Pancreas (tissue), 10 donors: ENCODE results near the gene SCAMP3. TPM values are rescaled to one million over a fixed set of nuclear protein-coding genes. Genes with fewer than 3 reads are reported as not detected.
"Not testable (repeated sequence)": the region's sequence is repeated elsewhere in the genome, so short reads cannot be mapped to it uniquely, and the experiment has no call there.

ENCODE experiments used
- ATAC-seq, 4 donors: fragments of 200-7000 bp; cut with Tn5 transposase; one replicate each; pipeline versions ENCODE4 v1.8.0 to v1.9.1; 2020; ENCODE audit warnings: mild to moderate bottlenecking in 4 of 4, moderate library complexity in 4 of 4
- DNase-seq, 6 donors: peaks; one replicate each; pipeline ENCODE4 v3.0.0-alpha.2; 2020
- FAIRE-seq: peaks from 2 replicates; lab custom pipeline; 2012; peaks lifted over from hg19 to GRCh38; lab: Jason Lieb, UNC
- H3K27ac ChIP-seq, 4 donors: fragments of 200-600 bp; sonication (generic); 1 replicate in 3 of 4; 2 replicates in 1 of 4; pipeline versions ENCODE4 v1.5.0 to v1.8.0; 2020
- H3K27me3 ChIP-seq, 4 donors: fragments of 200-600 bp; one replicate each; pipeline ENCODE4 v1.8.0; 2021
- H3K36me3 ChIP-seq, 3 donors: fragments of 200-600 bp; sonication (generic) in 1 of 3; one replicate each; pipeline versions ENCODE4 v1.5.0 to v1.8.0; 2020 to 2021
- H3K4me1 ChIP-seq, 3 donors: fragments of 200-600 bp; one replicate each; pipeline ENCODE4 v1.8.0; 2021
- H3K4me3 ChIP-seq, 4 donors: fragments of 200-600 bp; sonication (generic) in 2 of 4; one replicate each; pipeline versions ENCODE4 v1.5.0 to v1.8.0; 2020 to 2021
- H3K9me3 ChIP-seq, 4 donors: fragments of 200-600 bp; one replicate each; pipeline ENCODE4 v1.8.0; 2021
- CTCF ChIP-seq, 4 donors: fragments of 200-600 bp; sonication (generic) in 3 of 4; IDR thresholded peaks; one replicate each; pipeline versions ENCODE4 v1.5.0 to v1.8.0; 2021; ENCODE audit warnings: antibody characterized with exemption in 4 of 4
- WGBS, 2 donors: extraction: QIAGEN DNeasy Blood & Tissue Kit; methylation state at CpG; one replicate each; pipeline ENCODE4 v1.1.7; 2013; 5-methylcytosine and 5-hydroxymethylcytosine counted together
- intact Hi-C, 3 donors: fragments of 100-400 bp; cut with DNase I; formaldehyde crosslinking; loops; one replicate each; pipeline versions ENCODE4 v1.11.1 to v1.14.2; 2022
- polyA plus RNA-seq, 2 donors: library from polyadenylated mRNA; stranded (reverse); fragments of 200-250 nt; gene quantifications; one replicate each; pipeline ENCODE4 v1.2.3, GENCODE V29; 2013
- total RNA-seq, 6 donors: library from RNA; stranded (reverse); fragmentation: NEBNext Ultra II Directional in 4 of 6; extraction: Animal tissue kit (Norgen Biotek cat#: 25700) in 4 of 6; gene quantifications; one replicate each; pipeline versions ENCODE4 v1.2.1 to v1.2.4, GENCODE V29; 2021 to 2023
- donor health status: healthy with polysubstance abuse.
- donor health status: DM: no; HTN: no; CAD: no; lungs with moderate emphysema.
- donor health status: DM: no; HTN: no; CAD: no.
- donor health status: control.
- donor health status: control.
- donor health status: Bipolar disorder and iron deficiency.
- donor health status: DM: yes; HTN: yes; CAD: no.
- donor health status: DM: no; HTN: no; CAD: no.
- donor health status: DM: no; HTN: no; CAD: no.
- donor health status: DM: yes; HTN: yes; CAD: no.

Gene SCAMP3
- total and polyA plus RNA-seq, 8 donors: 25.1 to 55.5 (median 28.8) TPM

DNA sequence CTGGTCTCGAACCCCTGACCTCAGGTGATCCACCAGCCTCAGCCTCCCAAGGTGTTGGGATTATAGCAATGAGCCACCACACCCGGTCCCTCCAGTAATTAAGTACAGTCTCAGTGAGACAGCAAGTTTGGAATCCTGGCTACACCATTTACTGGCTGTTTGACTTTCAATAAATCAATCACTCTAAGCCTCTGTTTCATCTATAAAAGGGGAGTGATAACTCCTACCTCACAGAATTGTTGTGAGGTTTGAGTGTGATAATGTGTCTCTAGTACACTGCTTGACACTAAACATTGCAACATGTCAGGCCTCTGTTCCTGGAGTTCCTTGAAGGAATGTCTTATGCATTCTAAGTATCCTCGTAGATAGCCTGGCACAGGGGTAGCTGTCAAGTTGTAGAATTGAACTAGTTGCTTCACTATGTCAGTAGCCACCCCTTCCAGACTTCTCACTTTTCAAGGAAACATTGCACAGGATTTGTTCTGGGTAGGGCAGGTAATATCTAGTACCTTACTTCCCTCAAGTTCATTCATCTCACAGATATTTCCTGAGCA is 19.3 kb downstream of the SCAMP3 start:
- DNase-seq (no peak), FAIRE-seq (no peak), ATAC-seq (no peak)
- WGBS, 2 donors: 67 to 70% methylated on average over 3 of the region's 3 CpGs
- no peaks in the 10 kb centered on the region for H3K36me3 ChIP-seq
- TF ChIP-seq CTCF (IDR thresholded peaks at IDR 0.05): no peak
- H3K4me1 ChIP-seq: peaks cover 0 to 4% (median 0%) of the 10 kb centered on the region in 3 donors
- peak overlapping the region in 2 of 4 donors; percentile 59 to 66 for H3K4me3 ChIP-seq
- no peaks in the 10 kb centered on the region for H3K27me3 ChIP-seq
- no peaks in the 10 kb centered on the region for H3K9me3 ChIP-seq
- intact Hi-C loops: no loop called here
- no peak overlapping the region for H3K27ac ChIP-seq

GRCh38 chr1:155241841-155242264 is 20.3 kb downstream of the SCAMP3 start:
- 70 to 76% methylated on average over 4 of the region's 4 CpGs for WGBS, 2 donors
- no peak for TF ChIP-seq CTCF (IDR thresholded peaks at IDR 0.05)
- ATAC-seq: no peak

GRCh38 chr1:155241069-155241679 is 21.0 kb downstream of the SCAMP3 start:
- FAIRE-seq: no peak
- Histone ChIP-seq H3K27me3 (no peaks in the 10 kb centered on the region), H3K36me3 (no peaks in the 10 kb centered on the region), H3K9me3 (no peaks in the 10 kb centered on the region), H3K27ac (peak overlapping the region in 1 of 4 donors; percentile 11), H3K4me1 (peaks cover 0 to 4% (median 0%) of the 10 kb centered on the region in 3 donors), H3K4me3 (peak overlapping the region in 3 of 4 donors; percentile 8 to 39 (median 18))
- no peak for TF ChIP-seq CTCF (IDR thresholded peaks at IDR 0.05)
- intact Hi-C loops: no loop called here
- peak in 5 of 6 donors; percentile 47 to 77 (median 64) for DNase-seq
- WGBS, 2 donors: 10% methylated on average over 4 of the region's 4 CpGs
- ATAC-seq: peak; percentile 29 to 67 (median 58)

More at GRCh38 chr1:155241841-155242264, 20.3 kb downstream of the SCAMP3 start:
- intact Hi-C loops: no loop called here
- Histone ChIP-seq H3K27ac (no peak overlapping the region), H3K4me1 (peaks cover 0 to 4% (median 0%) of the 10 kb centered on the region in 3 donors), H3K9me3 (no peaks in the 10 kb centered on the region), H3K4me3 (no peak overlapping the region), H3K36me3 (no peaks in the 10 kb centered on the region), H3K27me3 (no peaks in the 10 kb centered on the region)
- DNase-seq (peak in 1 of 6 donors; percentile 15), FAIRE-seq (no peak)

- intact Hi-C loops: no loop called here
- ATAC-seq (no peak), DNase-seq (no peak), FAIRE-seq (no peak)
- WGBS, 2 donors: 84 to 91% methylated on average over 5 of the region's 5 CpGs
- Histone ChIP-seq H3K27ac (no peak overlapping the region), H3K27me3 (no peaks in the 10 kb centered on the region), H3K4me3 (no peak overlapping the region), H3K36me3 (no peaks in the 10 kb centered on the region), H3K9me3 (no peaks in the 10 kb centered on the region), H3K4me1 (no peaks in the 10 kb centered on the region)
- TF ChIP-seq CTCF (IDR thresholded peaks at IDR 0.05): no peak
Observed at GRCh38 chr1:155236451-155236850, 25.7 kb downstream of the SCAMP3 start.

GRCh38 chr1:155235375-155235774 is 26.8 kb downstream of the SCAMP3 start:
- H3K27me3 ChIP-seq, DNase-seq, H3K4me3 ChIP-seq, FAIRE-seq, H3K36me3 ChIP-seq, H3K9me3 ChIP-seq, ATAC-seq, H3K4me1 ChIP-seq, intact Hi-C loops, H3K27ac ChIP-seq: not testable (repeated sequence)
- 82 to 89% methylated on average over 7 to 8 of the region's 9 CpGs for WGBS, 2 donors

- DNase-seq, FAIRE-seq, H3K27ac ChIP-seq, H3K36me3 ChIP-seq, H3K4me3 ChIP-seq, ATAC-seq, intact Hi-C loops, H3K9me3 ChIP-seq, H3K27me3 ChIP-seq, H3K4me1 ChIP-seq: not testable (repeated sequence)
- 95 to 100% methylated on average over 1 of the region's 5 CpGs for WGBS, 2 donors
Observed at GRCh38 chr1:155233502-155233901, 28.7 kb downstream of the SCAMP3 start.

DNA sequence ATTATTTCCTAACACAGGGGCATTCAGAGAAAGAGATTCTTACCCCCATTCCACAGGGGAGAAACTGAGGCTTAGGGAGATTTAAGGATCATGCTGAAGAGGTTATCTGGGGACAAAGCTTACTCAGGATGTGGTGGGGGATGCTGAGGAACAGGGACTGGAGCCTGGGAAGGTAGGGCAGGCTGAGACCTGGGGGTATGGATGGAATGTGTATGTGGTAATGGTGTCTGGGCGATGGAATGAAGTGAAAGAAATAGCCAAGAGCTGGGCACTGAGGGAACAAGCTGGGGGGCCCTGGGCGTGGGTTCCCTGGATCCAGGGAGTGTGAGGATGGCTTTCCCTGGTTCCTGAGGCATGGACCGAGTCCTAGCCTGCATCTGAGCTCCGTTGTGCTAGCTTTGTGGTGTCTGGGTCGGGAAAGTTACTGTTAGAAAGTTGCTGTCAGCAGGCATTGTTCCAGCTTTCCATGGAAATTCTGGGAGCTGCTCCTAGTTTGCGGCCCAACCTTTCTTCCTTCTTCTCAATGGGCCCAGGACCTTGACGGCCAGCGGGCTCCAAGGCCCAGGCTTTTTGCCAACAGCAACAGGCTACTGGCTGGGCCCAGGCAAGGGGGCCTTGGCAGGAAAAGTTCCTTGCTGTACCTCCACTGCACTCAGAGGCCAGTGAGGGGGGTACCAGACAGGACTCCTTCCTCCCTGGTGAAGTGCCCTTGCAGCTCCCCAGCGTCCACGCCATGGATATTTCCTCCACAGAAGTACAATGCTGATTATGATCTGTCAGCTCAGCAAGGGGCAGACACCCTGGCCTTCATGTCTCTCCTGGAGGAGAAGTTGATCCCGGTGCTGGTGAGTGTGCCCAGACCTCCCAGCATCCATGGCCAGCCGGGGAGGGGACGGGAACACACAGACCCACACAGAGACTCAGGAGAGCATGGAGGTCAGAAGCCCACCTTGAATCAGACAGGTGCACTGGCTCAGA is 29.9 kb downstream of the SCAMP3 start:
- peak overlapping the region in 2 of 4 donors; percentile 30 to 33 for H3K27ac ChIP-seq
- peak in 4 of 6 donors; percentile 40 to 68 (median 58) for DNase-seq
- H3K4me1 ChIP-seq, FAIRE-seq, H3K27me3 ChIP-seq, intact Hi-C loops, H3K4me3 ChIP-seq, H3K36me3 ChIP-seq, H3K9me3 ChIP-seq: not testable (repeated sequence)
- 40 to 54% methylated on average over 13 of the region's 13 CpGs for WGBS, 2 donors
- ATAC-seq: peak in 2 of 4 donors; percentile 5 to 28
